NCI-H1694 treated with DMSO at 0.1 percent for 48 hours (cell line): ENCODE measurements around the gene CMYA5.
"Not testable (repeated sequence)": the region's sequence is repeated elsewhere in the genome, so short reads cannot be mapped to it uniquely, and the experiment has no call there.

Experiments
- DNase-seq: peaks from one replicate; lab custom pipeline; 2025; lab: John Stamatoyannopoulos, UW

CMYA5 gene

DNA sequence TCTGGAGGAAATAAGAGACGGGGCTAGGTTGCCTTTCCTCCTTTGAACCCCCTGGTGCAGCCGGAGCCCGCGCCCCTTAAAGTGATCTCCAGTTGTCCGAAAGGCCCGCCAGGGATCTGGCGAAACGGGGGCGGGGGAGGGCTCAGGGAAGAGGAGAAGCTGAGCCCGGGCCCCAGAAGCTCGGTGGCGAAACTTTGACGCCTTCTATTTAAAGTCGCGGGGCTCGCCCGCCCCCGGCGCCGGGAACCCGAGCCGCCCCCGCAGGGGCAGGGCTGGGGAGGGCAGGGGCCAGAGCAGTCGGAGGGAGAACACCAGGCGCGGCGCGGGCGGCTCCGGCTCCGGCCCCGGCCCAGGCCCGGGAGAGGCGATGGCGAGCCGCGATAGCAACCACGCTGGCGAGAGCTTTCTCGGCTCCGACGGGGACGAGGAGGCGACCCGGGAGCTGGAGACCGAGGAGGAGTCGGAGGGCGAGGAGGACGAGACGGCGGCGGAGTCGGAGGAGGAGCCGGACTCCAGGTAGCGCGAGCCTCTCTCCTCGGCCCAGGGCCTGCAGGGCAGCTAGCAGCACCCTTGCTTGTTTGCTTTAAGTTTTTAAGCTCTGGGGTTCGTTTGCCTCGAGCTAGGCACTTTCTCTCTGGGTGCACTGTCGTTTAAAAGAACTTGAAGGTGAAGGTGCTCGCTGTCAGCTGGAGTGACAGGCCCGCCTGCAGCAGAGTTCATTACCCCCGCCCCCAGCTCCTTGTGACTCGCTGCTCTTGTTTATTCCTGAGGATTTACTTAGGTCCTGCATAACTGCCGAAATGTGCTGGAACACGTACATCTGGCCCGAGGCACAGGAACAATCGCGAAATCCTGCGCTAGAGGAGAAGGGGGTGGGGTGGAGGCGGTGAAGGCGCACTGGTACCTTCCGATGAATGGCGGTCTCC, at the start of gene CMYA5:
Gene CMYA5, plus strand, starts transcription at position 296 of the 926 bp plus-strand sequence. Its CDS starts 72 bp downstream, at position 368.
- DNase-seq = no peak

- DNase-seq = no peak
These were observed 49.0 kb upstream of the CMYA5 start for GRCh38 chr5:79640571-79641055.

GRCh38 chr5:79641414-79641813, 48.2 kb upstream of the CMYA5 start:
- no peak for DNase-seq

DNA sequence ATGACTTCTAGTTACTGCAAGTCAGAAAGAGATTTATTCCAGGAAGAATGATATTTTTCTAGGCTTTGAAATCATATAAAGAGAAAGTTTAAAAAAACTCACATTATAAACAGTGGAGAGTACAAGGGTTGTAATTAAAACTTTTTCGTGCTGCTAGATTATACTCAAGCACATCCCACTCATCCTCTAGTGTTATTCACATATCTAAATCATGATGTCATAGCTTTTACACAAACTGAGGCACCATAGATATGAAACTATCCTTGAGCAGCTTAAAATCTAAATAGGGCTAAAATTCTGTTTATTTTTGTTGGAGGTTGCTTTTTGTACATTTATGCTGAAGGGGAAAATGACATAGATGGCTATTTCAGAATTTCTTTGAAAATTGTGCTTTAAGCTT, 47.4 kb upstream of the CMYA5 start:
- DNase-seq = no peak

DNA sequence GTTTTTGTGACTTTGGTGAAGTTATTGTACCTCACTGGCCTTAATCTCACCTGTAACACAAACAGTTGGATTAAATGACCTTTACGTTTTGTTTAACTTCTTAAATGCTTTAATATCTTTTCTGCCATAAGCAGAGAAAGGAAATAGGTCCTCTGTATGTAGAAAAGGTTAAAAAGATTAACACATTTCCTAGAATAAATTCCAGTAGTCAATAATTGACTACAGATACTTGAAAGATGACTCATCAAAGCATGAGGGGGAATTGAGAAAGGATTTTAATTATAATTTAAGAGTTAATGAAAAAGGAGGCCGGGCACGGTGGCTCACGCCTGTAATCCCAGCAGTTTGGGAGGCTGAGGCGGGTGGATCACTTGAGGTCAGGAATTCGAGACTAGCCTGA, 35.8 kb upstream of the CMYA5 start:
- no peak for DNase-seq

- no peak for DNase-seq
These were observed 26.4 kb upstream of the CMYA5 start for GRCh38 chr5:79663212-79663611.

GRCh38 chr5:79666758-79667157, 22.9 kb upstream of the CMYA5 start:
- no peak for DNase-seq

GRCh38 chr5:79672392-79672791, 17.2 kb upstream of the CMYA5 start:
- no peak for DNase-seq

GRCh38 chr5:79676354-79676753, 13.3 kb upstream of the CMYA5 start:
- not testable (repeated sequence) for DNase-seq

GRCh38 chr5:79682102-79682501, 7.5 kb upstream of the CMYA5 start:
- DNase-seq = not testable (repeated sequence)

- DNase-seq = no peak
These were observed 4.9 kb upstream of the CMYA5 start for GRCh38 chr5:79684782-79685181.

DNA sequence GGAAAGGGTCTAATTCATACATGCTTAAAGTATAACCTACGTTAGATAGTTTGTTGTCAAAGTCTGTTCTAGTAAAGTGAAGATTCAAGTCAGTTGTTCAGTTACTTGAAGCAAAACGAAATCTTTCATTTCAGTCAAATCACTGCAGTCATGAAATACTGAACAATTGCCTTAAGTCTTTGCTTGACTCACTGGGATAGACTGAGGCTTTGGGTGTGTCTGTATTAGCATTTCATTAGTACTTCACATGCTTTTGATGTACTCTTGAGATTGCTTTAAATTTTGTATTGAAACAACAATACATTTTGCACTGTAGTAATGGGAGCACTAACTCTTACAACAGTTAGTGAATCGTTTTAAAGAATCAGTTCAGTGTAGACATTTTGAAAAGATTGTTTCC, 4.0 kb upstream of the CMYA5 start:
- DNase-seq = no peak

GRCh38 chr5:79686799-79687198, 2.8 kb upstream of the CMYA5 start:
- no peak for DNase-seq

GRCh38 chr5:79687889-79688288, 1.7 kb upstream of the CMYA5 start:
- no peak for DNase-seq

GRCh38 chr5:79691007-79691406, 1.4 kb downstream of the CMYA5 start:
- DNase-seq = no peak

DNA sequence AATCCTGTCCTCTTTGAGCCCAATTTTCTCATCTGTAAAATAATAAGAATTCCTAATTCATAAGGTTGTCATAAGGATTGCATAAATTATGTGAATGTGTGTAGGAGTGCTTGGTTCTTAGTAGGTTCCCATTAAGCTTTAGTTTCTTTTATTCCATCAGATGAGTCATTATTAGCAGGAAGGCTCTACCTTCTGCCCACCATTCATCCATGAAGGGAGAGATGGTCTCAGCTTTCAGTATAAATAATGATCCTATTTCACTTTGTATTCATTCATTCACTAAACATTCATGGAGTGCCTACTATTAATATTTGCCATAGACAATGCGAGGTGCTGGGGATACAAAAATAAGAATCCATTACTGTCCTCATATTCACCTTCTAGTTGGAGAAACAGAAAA, 3.0 kb downstream of the CMYA5 start:
- no peak for DNase-seq

DNA sequence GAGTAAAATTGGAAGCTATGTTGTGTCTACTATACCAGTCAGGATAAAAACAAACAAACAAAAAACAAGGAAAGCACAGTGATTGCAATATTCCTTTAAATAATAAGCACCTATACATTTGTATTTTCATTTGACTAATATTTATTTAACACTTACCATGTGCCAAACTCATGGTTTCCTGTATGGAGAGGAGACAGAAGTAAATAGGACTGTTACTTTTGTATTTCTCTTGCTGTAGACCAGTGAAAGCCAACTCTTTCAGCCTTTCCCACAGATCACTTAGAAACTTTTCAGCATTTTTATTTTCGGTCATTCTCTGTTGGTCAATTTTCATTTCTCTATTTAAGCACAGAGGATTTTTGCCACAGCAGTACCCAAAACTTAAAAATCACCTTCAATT, 4.5 kb downstream of the CMYA5 start:
- DNase-seq = no peak

GRCh38 chr5:79694652-79695051, 5.0 kb downstream of the CMYA5 start:
- DNase-seq = no peak

- no peak for DNase-seq
These were observed 5.9 kb downstream of the CMYA5 start for GRCh38 chr5:79695526-79695925.

DNA sequence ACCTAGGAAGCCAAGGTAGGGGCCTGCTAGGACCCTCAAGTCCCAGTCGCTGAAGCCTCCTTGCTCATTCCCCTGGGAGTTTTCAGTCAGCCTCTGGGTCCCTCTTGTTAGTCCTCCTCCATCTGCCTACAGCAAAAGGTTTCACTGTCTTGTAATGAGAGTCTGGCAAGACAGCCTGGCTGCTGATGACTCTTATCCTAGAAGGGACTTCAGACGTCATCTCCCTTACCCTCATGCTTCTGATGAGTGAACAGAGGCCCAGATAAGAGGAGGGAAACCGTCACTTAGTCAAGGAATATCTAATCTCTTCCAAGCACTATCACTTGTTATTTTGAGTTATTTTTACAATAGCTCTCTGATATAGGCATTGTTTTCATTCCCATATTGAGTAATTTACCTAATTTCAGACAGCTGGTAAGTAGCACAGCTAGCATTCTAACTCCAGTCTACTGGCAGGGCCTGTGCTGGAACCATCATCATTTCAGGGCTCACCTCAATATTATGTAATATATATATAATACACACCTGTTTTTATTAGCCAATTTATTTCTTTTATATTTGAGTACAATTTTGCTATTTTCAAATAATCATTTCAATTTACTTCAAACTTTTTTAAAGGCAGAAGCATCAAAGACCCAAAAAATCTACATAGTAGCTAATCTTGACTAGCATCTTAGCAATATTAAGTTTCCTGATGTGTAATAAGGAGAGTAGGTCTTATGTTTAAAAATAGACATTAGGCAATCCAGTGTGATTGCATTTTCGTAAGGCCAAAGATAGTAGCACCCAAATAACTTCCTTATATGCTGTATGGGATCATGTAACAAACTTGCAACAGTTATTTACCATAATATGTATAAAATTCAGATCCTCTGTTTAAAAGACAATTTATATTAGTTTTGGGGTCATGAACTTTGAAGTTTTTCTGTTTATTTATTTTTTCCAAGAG, 7.9 kb downstream of the CMYA5 start:
- DNase-seq = no peak

DNA sequence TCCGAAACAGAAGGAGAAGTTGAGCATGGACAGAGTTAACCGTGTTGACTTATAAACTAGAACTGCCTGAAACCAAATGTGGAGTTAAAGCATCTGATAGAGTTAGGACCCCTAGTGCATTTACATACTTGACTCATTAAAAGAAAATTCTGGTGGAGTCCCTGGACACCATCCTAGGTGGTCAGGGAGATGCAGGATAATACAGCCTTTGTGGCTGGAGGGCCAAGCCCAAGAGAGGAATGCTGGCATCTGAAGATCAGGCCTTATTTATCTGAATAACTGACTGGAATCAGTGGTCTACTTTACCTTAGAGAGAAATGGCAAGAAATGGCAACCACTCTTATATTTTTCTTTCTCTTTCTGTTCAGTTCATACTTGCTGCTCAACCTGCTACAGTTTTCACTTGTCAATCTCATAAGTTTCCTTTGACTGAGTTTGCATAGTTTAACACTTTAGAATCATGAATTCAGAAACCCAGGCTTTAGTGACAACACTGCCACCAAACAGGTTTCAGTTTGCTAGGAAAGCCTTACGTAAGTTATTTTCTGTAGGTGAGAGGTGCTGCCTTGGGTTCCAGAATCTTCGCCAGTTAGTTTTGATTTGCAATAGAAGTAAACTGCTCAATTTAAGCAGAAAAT, 10.2 kb downstream of the CMYA5 start:
- no peak for DNase-seq
